Endothelial cell of umbilical vein (primary cell): ENCODE data around the gene DIAPH3.

Source experiments
- POLR2AphosphoS5 ChIP-seq: IDR thresholded peaks from 2 replicates; pipeline ENCODE4 v1.6.1; 2012; ENCODE audit warnings: low read depth, mild to moderate bottlenecking, control low read depth, low read length, moderate library complexity; ENCODE audit not compliant: insufficient read depth
- TF ChIP-seq, protein P1 (sequence below), 2 donors: IDR thresholded peaks; 1 replicate in 1 of 2; 2 replicates in 1 of 2; pipeline ENCODE4 v1.5.1; 2011; ENCODE audit warnings: low read length in 2 of 2, mild to moderate bottlenecking in 2 of 2, moderate library complexity in 2 of 2, control low read depth in 1 of 2, inconsistent platforms in 1 of 2, low read depth in 1 of 2; ENCODE audit not compliant: insufficient read depth in 1 of 2; ENCODE audit errors: extremely low read depth in 1 of 2

DNA sequence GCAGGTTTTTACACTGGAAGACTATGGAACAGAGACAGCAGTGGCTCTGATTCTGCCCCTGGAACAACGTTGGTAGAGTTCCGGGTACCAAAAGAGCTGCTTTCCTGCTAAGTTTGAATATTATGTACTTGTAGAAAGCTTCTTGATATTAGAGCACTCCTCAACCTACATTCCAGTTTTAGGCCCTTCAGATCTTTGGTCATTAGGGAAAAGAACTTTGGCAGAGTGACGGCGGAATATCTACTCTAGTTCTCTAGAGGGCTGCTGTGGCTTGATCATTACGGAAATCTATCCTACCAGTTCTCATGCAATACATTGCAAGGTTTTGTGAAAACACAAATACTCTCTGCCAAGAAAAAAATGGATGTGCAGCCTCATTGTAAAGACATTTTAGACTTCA, 415.7 kb downstream of the DIAPH3 start:
- TF ChIP-seq, protein P1, sequence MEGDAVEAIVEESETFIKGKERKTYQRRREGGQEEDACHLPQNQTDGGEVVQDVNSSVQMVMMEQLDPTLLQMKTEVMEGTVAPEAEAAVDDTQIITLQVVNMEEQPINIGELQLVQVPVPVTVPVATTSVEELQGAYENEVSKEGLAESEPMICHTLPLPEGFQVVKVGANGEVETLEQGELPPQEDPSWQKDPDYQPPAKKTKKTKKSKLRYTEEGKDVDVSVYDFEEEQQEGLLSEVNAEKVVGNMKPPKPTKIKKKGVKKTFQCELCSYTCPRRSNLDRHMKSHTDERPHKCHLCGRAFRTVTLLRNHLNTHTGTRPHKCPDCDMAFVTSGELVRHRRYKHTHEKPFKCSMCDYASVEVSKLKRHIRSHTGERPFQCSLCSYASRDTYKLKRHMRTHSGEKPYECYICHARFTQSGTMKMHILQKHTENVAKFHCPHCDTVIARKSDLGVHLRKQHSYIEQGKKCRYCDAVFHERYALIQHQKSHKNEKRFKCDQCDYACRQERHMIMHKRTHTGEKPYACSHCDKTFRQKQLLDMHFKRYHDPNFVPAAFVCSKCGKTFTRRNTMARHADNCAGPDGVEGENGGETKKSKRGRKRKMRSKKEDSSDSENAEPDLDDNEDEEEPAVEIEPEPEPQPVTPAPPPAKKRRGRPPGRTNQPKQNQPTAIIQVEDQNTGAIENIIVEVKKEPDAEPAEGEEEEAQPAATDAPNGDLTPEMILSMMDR (IDR thresholded peaks at IDR 0.05; ENCODE audit: extremely low read depth in 1 of 2, insufficient read depth in 1 of 2, low read depth in 1 of 2, low read length in 2 of 2), result no peak
- no peak for TF ChIP-seq POLR2AphosphoS5
